OCI-LY7 (cell line): ENCODE measurements around the gene PLXNA4. TPM values are rescaled to one million over a fixed set of nuclear protein-coding genes. Genes with fewer than 3 reads are reported as not detected.

ENCODE experiments used
- BruUV-seq: library from RNA; stranded (reverse); fragments of 400-500 nt; replicated peaks from 2 replicates; lab custom pipeline; 2021; lab: Mats Ljungman, UMichigan
- CTCF ChIA-PET: fragments of 300-600 bp; sonication (Branson Sonifier 250); formaldehyde crosslinking; loops from one replicate; lab custom pipeline; 2022; ENCODE audit warnings: antibody characterized with exemption; ENCODE audit not compliant: unreplicated experiment; lab: Charles Lee
- POLR2A ChIA-PET: fragments of 300-600 bp; sonication (Branson Sonifier 250); formaldehyde crosslinking; loops from one replicate; lab custom pipeline; 2022; ENCODE audit warnings: antibody characterized with exemption; lab: Charles Lee
- DNase-seq: peaks from one replicate; pipeline ENCODE4 v3.0.0-alpha.2; 2015; ENCODE audit warnings: low spot score
- H2AFZ ChIP-seq: fragments of 200-600 bp; sonication (generic), shearing (Covaris generic); 2 replicates; pipeline ENCODE4 v1.6.1; 2014; ENCODE audit warnings: mild to moderate bottlenecking, antibody characterized with exemption, low read length, moderate library complexity
- H3K27ac ChIP-seq: fragments of 200-600 bp; sonication (generic); 2 replicates; pipeline ENCODE4 v1.5.1; 2014; ENCODE audit warnings: mixed run types, low read depth, mild to moderate bottlenecking, moderate library complexity, low read length, inconsistent platforms; ENCODE audit not compliant: poor library complexity, severe bottlenecking
- H3K36me3 ChIP-seq: fragments of 200-600 bp; sonication (generic); 2 replicates; pipeline ENCODE4 v1.6.1; 2014; ENCODE audit warnings: mild to moderate bottlenecking, antibody characterized with exemption, low read length, moderate library complexity, mixed read lengths; ENCODE audit not compliant: insufficient read depth
- H3K4me1 ChIP-seq: fragments of 200-600 bp; sonication (generic); 2 replicates; pipeline ENCODE4 v1.5.1; 2014; ENCODE audit warnings: mild to moderate bottlenecking, low read length; ENCODE audit not compliant: insufficient read depth, poor library complexity, severe bottlenecking
- H3K4me2 ChIP-seq: fragments of 200-600 bp; sonication (generic); 2 replicates; pipeline ENCODE4 v1.6.1; 2014; ENCODE audit warnings: mild to moderate bottlenecking, low read length
- H3K4me3 ChIP-seq: fragments of 200-600 bp; sonication (generic); 2 replicates; pipeline ENCODE4 v1.5.1; 2014; ENCODE audit warnings: mild to moderate bottlenecking, low read depth, low read length; ENCODE audit not compliant: poor library complexity, severe bottlenecking
- H3K79me2 ChIP-seq: fragments of 200-600 bp; sonication (generic); 2 replicates; pipeline ENCODE4 v1.6.1; 2016; ENCODE audit warnings: low read depth, mild to moderate bottlenecking, low read length, moderate library complexity, mixed read lengths; ENCODE audit not compliant: insufficient read depth
- H3K9me2 ChIP-seq: fragments of 200-600 bp; sonication (generic); 2 replicates; pipeline ENCODE4 v1.6.1; 2016; ENCODE audit warnings: mild to moderate bottlenecking, low read length, mixed read lengths; ENCODE audit not compliant: insufficient read depth
- H3K9me3 ChIP-seq: fragments of 200-600 bp; sonication (generic); 2 replicates; pipeline ENCODE4 v1.6.1; 2014; ENCODE audit warnings: mild to moderate bottlenecking, mixed run types, low read length, mixed read lengths
- H4K20me1 ChIP-seq: fragments of 200-600 bp; sonication (generic); 2 replicates; pipeline ENCODE4 v1.6.1; 2014; ENCODE audit warnings: mild to moderate bottlenecking, antibody characterized with exemption, low read length, moderate library complexity, mixed read lengths; ENCODE audit not compliant: insufficient read depth
- EZH2phosphoT487 ChIP-seq: fragments of 200-600 bp; sonication (generic); IDR thresholded peaks from 2 replicates; pipeline ENCODE4 v1.6.1; 2018; ENCODE audit warnings: low read depth, borderline replicate concordance, mild to moderate bottlenecking, mixed run types, antibody characterized with exemption, low read length, moderate library complexity, mixed read lengths
- intact Hi-C: fragments of 100-400 bp; cut with micrococcal nuclease; formaldehyde crosslinking; loops from one replicate; pipeline ENCODE4 v1.10.0; 2022; ENCODE audit not compliant: unreplicated experiment
- total RNA-seq, 2 experiments: library from RNA; depleted of rRNA in 1 of 2; stranded (reverse); fragments of >200 nt in 1 of 2; shearing (Covaris generic) in 1 of 2; gene quantifications; 2 replicates each; pipeline ENCODE4 v1.2.3, GENCODE V29; 2014 to 2022
- TF ChIP-seq, protein P1 (sequence below): fragments of 200-600 bp; sonication (generic); conservative IDR thresholded peaks from 2 replicates; pipeline ENCODE4 v1.5.1; 2014; ENCODE audit warnings: mild to moderate bottlenecking, antibody characterized with exemption, low read length, moderate library complexity, mixed read lengths

Gene PLXNA4
- total RNA-seq, 2 experiments from 2014 or later: not detected

DNA sequence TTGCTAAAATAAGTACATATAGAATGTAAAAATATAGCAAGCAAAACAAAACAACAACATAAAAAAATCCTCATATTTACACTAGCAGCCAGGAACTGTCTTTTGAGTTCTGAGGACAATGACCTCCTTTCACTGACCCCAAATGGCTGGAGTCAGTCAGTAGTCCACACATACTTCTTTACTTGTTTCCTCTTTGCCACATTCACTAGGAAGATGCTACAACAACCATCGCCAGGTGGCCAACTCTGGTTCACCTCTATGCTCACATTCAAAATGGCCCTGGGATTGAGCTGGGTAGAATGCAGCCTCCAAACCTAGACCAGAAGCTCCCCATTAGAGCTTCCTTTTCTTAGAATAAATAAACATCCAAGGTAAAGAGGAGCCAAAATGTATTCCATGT, 356.2 kb downstream of the PLXNA4 start:
- no peak for TF ChIP-seq EZH2phosphoT487
- TF ChIP-seq, protein P1, sequence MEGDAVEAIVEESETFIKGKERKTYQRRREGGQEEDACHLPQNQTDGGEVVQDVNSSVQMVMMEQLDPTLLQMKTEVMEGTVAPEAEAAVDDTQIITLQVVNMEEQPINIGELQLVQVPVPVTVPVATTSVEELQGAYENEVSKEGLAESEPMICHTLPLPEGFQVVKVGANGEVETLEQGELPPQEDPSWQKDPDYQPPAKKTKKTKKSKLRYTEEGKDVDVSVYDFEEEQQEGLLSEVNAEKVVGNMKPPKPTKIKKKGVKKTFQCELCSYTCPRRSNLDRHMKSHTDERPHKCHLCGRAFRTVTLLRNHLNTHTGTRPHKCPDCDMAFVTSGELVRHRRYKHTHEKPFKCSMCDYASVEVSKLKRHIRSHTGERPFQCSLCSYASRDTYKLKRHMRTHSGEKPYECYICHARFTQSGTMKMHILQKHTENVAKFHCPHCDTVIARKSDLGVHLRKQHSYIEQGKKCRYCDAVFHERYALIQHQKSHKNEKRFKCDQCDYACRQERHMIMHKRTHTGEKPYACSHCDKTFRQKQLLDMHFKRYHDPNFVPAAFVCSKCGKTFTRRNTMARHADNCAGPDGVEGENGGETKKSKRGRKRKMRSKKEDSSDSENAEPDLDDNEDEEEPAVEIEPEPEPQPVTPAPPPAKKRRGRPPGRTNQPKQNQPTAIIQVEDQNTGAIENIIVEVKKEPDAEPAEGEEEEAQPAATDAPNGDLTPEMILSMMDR: no peak
- Histone ChIP-seq H3K36me3 (no peaks in the 10 kb centered on the region), H3K4me2 (no peak overlapping the region), H3K9me2 (no peaks in the 10 kb centered on the region), H3K27ac (no peak overlapping the region), H3K9me3 (no peaks in the 10 kb centered on the region), H3K79me2 (no peaks in the 10 kb centered on the region), H3K4me1 (no peaks in the 10 kb centered on the region), H2AFZ (no peak overlapping the region), H3K4me3 (no peak overlapping the region), H4K20me1 (no peaks in the 10 kb centered on the region)
- DNase-seq: no peak
- ChIA-PET POLR2A (no interaction called here), CTCF (no interaction called here)
- no TSS peak for BruUV-seq
- intact Hi-C loops: no loop called here

DNA sequence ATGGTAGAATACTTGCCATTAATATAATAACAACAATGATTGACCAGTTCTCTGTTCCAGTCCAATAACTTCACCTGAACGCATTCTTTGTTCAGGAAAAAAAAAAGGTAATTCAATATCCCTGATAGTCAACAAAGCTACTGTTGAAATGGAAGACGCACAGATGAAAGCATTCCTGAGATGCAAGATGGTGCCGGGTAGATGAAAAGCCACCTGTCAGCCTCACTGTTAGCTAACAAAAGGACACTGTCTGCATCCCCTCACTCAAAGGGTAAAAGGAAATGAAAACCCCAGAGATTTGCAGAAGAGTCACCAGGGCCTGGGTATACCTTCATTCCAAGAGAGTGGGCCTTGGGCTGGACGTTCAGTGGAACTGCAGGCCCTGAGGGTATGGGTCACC, 357.4 kb downstream of the PLXNA4 start:
- CTCF ChIA-PET: no interaction called here
- Histone ChIP-seq H3K4me2 (no peak overlapping the region), H3K9me2 (no peaks in the 10 kb centered on the region), H3K36me3 (no peaks in the 10 kb centered on the region), H3K9me3 (no peaks in the 10 kb centered on the region), H2AFZ (no peak overlapping the region), H3K4me1 (no peaks in the 10 kb centered on the region), H4K20me1 (no peaks in the 10 kb centered on the region), H3K27ac (no peak overlapping the region), H3K4me3 (no peak overlapping the region), H3K79me2 (no peaks in the 10 kb centered on the region)
- TF ChIP-seq, protein P1: no peak
- no peak for TF ChIP-seq EZH2phosphoT487
- intact Hi-C loops: no loop called here
- no peak for DNase-seq
- BruUV-seq: no TSS peak
- POLR2A ChIA-PET: interaction anchor here (0.6 kb wide), 1 partner anchor 78 kb away, joined by 4 read pairs; no protein-coding TSS in a partner anchor

DNA sequence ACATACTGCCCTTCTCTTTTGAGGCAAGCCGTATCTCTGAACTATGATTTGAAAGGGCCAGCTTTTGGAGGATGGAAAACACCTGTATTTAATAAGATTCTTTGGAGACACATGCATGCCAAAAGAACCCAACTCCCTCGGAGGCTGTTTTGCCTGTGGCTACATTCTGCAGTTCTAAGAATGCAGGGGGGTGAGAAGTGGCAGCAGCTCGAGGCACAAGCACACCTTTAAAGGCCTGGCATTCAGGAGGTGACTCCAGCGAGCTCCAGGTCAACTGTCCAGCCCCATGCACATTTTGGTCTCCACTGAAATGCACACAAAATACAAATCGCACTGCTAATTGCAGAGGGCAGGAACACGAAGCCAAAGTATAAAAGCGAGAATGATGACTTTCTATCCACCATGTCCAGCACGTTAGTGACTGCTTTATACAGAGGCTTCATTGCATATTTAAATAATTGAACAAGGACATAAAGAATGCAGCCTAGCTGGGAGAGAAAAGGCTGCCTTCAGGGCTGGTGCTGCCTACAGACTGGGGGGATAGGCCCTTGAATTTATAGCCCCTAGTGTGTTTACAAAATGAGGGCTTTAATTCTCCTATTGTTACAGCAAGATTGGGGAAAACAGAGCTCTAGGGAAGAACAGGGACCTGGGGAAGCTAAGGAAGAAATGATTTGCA, 359.3 kb downstream of the PLXNA4 start:
- H3K4me1 ChIP-seq: no peaks in the 10 kb centered on the region
- H3K9me3 ChIP-seq: no peaks in the 10 kb centered on the region
- TF ChIP-seq, protein P1: no peak
- TF ChIP-seq EZH2phosphoT487: no peak
- no peak overlapping the region for H2AFZ ChIP-seq
- CTCF ChIA-PET: no interaction called here
- no peaks in the 10 kb centered on the region for H3K36me3 ChIP-seq
- BruUV-seq: no TSS peak
- POLR2A ChIA-PET: no interaction called here
- intact Hi-C loops: no loop called here
- DNase-seq: no peak
- H3K27ac ChIP-seq: no peak overlapping the region
- H4K20me1 ChIP-seq: no peaks in the 10 kb centered on the region
- no peaks in the 10 kb centered on the region for H3K79me2 ChIP-seq
- H3K9me2 ChIP-seq: no peaks in the 10 kb centered on the region
- no peak overlapping the region for H3K4me2 ChIP-seq
- H3K4me3 ChIP-seq: no peak overlapping the region
